K562 (cell line): ENCODE data around the gene RELL2. TPM values are rescaled to one million over a fixed set of nuclear protein-coding genes. Genes with fewer than 3 reads are reported as not detected.

ENCODE experiments used
- CCNT2 ChIP-seq: IDR thresholded peaks from 2 replicates; pipeline ENCODE4 v1.6.1; 2011; ENCODE audit warnings: borderline replicate concordance, low read depth, mild to moderate bottlenecking, moderate library complexity, mixed read lengths, low read length; ENCODE audit not compliant: insufficient read length; ENCODE audit errors: extremely low read depth
- EGR1 ChIP-seq: fragments of 450-650 bp; conservative IDR thresholded peaks from 2 replicates; pipeline ENCODE4 v1.6.1; 2017; ENCODE audit warnings: mild to moderate bottlenecking
- EP300 ChIP-seq: IDR thresholded peaks from 2 replicates; pipeline ENCODE4 v1.6.1; 2012; ENCODE audit warnings: low read length, improper control_type of control experiment
- FOXK2 ChIP-seq, 2 experiments: fragments of 450-650 bp; IDR thresholded peaks in 1 of 2; conservative IDR thresholded peaks in 1 of 2; 2 replicates each; pipeline ENCODE4 v1.6.1; 2016; ENCODE audit warnings: low read depth in 2 of 2, mild to moderate bottlenecking in 1 of 2
- KDM5B ChIP-seq: fragments of 200-600 bp; sonication (generic); IDR thresholded peaks from 2 replicates; pipeline ENCODE4 v1.6.1; 2012; ENCODE audit warnings: low read depth, mild to moderate bottlenecking, moderate library complexity, low read length, control low read depth, inconsistent platforms; ENCODE audit not compliant: insufficient replicate concordance
- MED1 ChIP-seq: sonication (generic); formaldehyde crosslinking; IDR thresholded peaks from 2 replicates; pipeline ENCODE4 v1.8.1; 2023; ENCODE audit warnings: missing genetic modification reagents, borderline replicate concordance
- MYNN ChIP-seq, 2 experiments: sonication (generic); formaldehyde crosslinking in 1 of 2; IDR thresholded peaks; 2 replicates each; pipeline versions ENCODE4 v1.5.0 to v1.6.1; 2016 to 2020; ENCODE audit warnings: antibody characterized with exemption in 1 of 2, missing genetic modification reagents in 1 of 2
- SREBF1 ChIP-seq: fragments of 150-350 bp; IDR thresholded peaks from 2 replicates; pipeline ENCODE4 v1.6.1; 2014; ENCODE audit warnings: antibody characterized with exemption, low read depth, low read length, borderline replicate concordance
- SRSF3 ChIP-seq: fragments of 200-400 bp; formaldehyde crosslinking; IDR thresholded peaks from 2 replicates; pipeline ENCODE4 v1.6.1; 2016; ENCODE audit warnings: mild to moderate bottlenecking, low read length, moderate library complexity; ENCODE audit not compliant: insufficient read depth
- ZNF140 ChIP-seq: fragments of 250-450 bp; sonication (Bioruptor Pico); IDR thresholded peaks from 2 replicates; pipeline ENCODE4 v1.8.0; 2021; ENCODE audit warnings: moderate library complexity, mild to moderate bottlenecking, inconsistent platforms
- ZNF217 ChIP-seq: sonication (generic); formaldehyde crosslinking; IDR thresholded peaks from 2 replicates; pipeline ENCODE4 v1.8.0; 2022; ENCODE audit warnings: mild to moderate bottlenecking, missing genetic modification reagents
- ZNF239 ChIP-seq: fragments of 250-450 bp; sonication (Bioruptor Pico); IDR thresholded peaks from 2 replicates; pipeline ENCODE4 v1.4.0; 2020; ENCODE audit warnings: mild to moderate bottlenecking
- ZNF274 ChIP-seq: IDR thresholded peaks from 2 replicates; pipeline ENCODE4 v1.6.1; 2011; ENCODE audit warnings: low read depth, mild to moderate bottlenecking, low read length, moderate library complexity, borderline replicate concordance
- ZNF316 ChIP-seq: fragments of 450-650 bp; IDR thresholded peaks from 2 replicates; pipeline ENCODE4 v1.6.1; 2016
- ZNF75A ChIP-seq: fragments of 450-650 bp; formaldehyde crosslinking; IDR thresholded peaks from 2 replicates; pipeline ENCODE4 v1.4.0; 2020; ENCODE audit warnings: mild to moderate bottlenecking
- ZNF76 ChIP-seq: fragments of 250-450 bp; sonication (Bioruptor Pico); IDR thresholded peaks from 2 replicates; pipeline ENCODE4 v1.4.0; 2020; ENCODE audit warnings: mild to moderate bottlenecking, moderate library complexity, borderline replicate concordance
- polyA plus RNA-seq, 8 experiments: library from polyadenylated mRNA; depleted of rRNA in 4 of 8; stranded (reverse) in 5 of 8; unstranded in 3 of 8; fragments of >200 nt; fragmentation: Nextera tagmentation in 2 of 8; fragmentation: Illumina TruSeq in 1 of 8; extraction: Ambion mirVana in 2 of 8; extraction: Trizol in 1 of 8; gene quantifications; 2 replicates each; pipeline versions ENCODE4 v1.2.1 to v1.2.3, GENCODE V29; 2011 to 2014; ENCODE audit warnings: inconsistent platforms in 1 of 8, missing spikeins in 1 of 8
- total RNA-seq, 7 experiments: library from RNA; depleted of rRNA in 6 of 7; stranded (reverse); fragments of >200 nt in 6 of 7; fragmentation: Illumina TruSeq in 2 of 7; extraction: Trizol in 2 of 7; gene quantifications; 2 replicates each; pipeline versions ENCODE4 v1.2.1 to v1.2.3, GENCODE V29; 2011 to 2021; ENCODE audit warnings: low replicate concordance in 1 of 7
- TF ChIP-seq, protein P1 (sequence below): sonication (generic); formaldehyde crosslinking; IDR thresholded peaks from 2 replicates; pipeline ENCODE4 v1.8.0; 2022; ENCODE audit warnings: missing genetic modification reagents, mild to moderate bottlenecking, borderline replicate concordance
- TF ChIP-seq, protein P2 (sequence below): fragments of 450-650 bp; IDR thresholded peaks from 2 replicates; pipeline ENCODE4 v1.6.1; 2016; ENCODE audit warnings: antibody characterized with exemption
- TF ChIP-seq, protein P3 (sequence below): fragments of 450-650 bp; conservative IDR thresholded peaks from 2 replicates; pipeline ENCODE4 v1.6.1; 2016; ENCODE audit warnings: missing genetic modification characterization, low read depth, mild to moderate bottlenecking, control low read depth, missing compliant biosample characterization
- TF ChIP-seq, protein P4 (sequence below): fragments of 250-450 bp; sonication (Bioruptor Pico); IDR thresholded peaks from 2 replicates; pipeline ENCODE4 v1.4.0; 2020; ENCODE audit warnings: mild to moderate bottlenecking

RELL2 gene
- total and polyA plus RNA-seq, 9 of the 15 experiments (the other 6 are each of a cell fraction or from before 2014, with no cell fraction given): 0.06 to 36.0 (median 14.3) TPM

DNA sequence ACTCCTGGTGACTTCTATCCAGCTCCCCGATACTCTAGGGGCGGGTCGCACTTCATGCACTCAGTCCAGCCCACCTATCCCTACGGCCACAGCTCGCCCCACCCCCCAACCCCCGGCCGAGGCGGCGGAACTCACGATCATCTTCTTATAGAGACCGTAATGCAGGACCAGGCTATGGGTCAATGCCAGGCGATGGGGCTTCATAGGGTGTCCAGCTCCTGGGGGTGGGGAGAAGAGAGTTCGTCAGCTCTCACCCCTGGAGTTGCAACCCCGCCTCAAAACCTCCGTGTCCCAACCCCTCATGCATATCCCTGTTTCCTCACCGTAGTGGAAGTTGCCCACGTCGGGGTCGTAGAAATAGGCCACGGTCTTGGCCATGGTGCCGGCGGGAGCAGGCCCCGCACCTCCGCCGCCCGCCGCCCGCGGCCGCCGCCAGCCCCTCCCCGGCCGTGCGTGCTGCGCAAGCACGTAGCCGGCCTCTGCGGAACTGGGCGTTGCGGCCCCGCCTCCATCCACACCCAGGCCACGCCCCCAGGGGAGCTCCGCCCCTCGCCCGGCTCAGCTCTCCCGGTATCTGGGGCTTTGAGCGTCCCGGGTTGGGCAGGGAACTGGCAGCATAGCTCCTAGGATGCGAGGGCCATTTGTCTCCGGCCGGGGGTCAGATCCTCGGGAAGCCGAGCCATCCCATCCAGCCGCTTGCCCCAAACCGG is at the start of gene RELL2, which contains the start of gene HDAC3 (continued):
- no peak for TF ChIP-seq ZNF76 (CRISPR knock-in tag)
- TF ChIP-seq, protein P1, sequence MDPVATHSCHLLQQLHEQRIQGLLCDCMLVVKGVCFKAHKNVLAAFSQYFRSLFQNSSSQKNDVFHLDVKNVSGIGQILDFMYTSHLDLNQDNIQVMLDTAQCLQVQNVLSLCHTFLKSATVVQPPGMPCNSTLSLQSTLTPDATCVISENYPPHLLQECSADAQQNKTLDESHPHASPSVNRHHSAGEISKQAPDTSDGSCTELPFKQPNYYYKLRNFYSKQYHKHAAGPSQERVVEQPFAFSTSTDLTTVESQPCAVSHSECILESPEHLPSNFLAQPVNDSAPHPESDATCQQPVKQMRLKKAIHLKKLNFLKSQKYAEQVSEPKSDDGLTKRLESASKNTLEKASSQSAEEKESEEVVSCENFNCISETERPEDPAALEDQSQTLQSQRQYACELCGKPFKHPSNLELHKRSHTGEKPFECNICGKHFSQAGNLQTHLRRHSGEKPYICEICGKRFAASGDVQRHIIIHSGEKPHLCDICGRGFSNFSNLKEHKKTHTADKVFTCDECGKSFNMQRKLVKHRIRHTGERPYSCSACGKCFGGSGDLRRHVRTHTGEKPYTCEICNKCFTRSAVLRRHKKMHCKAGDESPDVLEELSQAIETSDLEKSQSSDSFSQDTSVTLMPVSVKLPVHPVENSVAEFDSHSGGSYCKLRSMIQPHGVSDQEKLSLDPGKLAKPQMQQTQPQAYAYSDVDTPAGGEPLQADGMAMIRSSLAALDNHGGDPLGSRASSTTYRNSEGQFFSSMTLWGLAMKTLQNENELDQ: no peak
- TF ChIP-seq ZNF316: no peak
- TF ChIP-seq, protein P2, sequence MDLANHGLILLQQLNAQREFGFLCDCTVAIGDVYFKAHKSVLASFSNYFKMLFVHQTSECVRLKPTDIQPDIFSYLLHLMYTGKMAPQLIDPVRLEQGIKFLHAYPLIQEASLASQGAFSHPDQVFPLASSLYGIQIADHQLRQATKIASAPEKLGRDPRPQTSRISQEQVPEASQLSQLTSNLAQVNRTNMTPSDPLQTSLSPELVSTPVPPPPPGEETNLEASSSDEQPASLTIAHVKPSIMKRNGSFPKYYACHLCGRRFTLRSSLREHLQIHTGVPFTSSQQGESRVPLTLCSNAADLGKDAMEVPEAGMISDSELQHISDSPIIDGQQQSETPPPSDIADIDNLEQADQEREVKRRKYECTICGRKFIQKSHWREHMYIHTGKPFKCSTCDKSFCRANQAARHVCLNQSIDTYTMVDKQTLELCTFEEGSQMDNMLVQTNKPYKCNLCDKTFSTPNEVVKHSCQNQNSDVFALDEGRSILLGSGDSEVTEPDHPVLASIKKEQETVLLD: no peak
- TF ChIP-seq CCNT2: peak; percentile 66
- TF ChIP-seq, protein P3, sequence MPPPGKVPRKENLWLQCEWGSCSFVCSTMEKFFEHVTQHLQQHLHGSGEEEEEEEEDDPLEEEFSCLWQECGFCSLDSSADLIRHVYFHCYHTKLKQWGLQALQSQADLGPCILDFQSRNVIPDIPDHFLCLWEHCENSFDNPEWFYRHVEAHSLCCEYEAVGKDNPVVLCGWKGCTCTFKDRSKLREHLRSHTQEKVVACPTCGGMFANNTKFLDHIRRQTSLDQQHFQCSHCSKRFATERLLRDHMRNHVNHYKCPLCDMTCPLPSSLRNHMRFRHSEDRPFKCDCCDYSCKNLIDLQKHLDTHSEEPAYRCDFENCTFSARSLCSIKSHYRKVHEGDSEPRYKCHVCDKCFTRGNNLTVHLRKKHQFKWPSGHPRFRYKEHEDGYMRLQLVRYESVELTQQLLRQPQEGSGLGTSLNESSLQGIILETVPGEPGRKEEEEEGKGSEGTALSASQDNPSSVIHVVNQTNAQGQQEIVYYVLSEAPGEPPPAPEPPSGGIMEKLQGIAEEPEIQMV (tag): no peak
- TF ChIP-seq ZNF140 (CRISPR knock-in tag): no peak
- TF ChIP-seq ZNF75A: no peak
- TF ChIP-seq KDM5B: peak; percentile 84
- no peak for TF ChIP-seq ZNF239 (CRISPR knock-in tag)
- no peak for TF ChIP-seq MYNN (IDR thresholded peaks at IDR 0.05)
- TF ChIP-seq MYNN (CRISPR knock-in tag; IDR thresholded peaks at IDR 0.05): no peak
- TF ChIP-seq, protein P4, sequence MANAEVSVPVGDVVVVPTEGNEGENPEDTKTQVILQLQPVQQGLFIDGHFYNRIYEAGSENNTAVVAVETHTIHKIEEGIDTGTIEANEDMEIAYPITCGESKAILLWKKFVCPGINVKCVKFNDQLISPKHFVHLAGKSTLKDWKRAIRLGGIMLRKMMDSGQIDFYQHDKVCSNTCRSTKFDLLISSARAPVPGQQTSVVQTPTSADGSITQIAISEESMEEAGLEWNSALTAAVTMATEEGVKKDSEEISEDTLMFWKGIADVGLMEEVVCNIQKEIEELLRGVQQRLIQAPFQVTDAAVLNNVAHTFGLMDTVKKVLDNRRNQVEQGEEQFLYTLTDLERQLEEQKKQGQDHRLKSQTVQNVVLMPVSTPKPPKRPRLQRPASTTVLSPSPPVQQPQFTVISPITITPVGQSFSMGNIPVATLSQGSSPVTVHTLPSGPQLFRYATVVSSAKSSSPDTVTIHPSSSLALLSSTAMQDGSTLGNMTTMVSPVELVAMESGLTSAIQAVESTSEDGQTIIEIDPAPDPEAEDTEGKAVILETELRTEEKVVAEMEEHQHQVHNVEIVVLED (CRISPR knock-in tag): peak; percentile 97
- no peak for TF ChIP-seq MED1 (CRISPR knock-in tag)
- TF ChIP-seq ZNF274: no peak
- no peak for TF ChIP-seq EGR1
- TF ChIP-seq SRSF3: no peak
- TF ChIP-seq SREBF1: no peak
- no peak for TF ChIP-seq FOXK2 (conservative IDR thresholded peaks at IDR 0.05 in 1 of 2, IDR thresholded peaks at IDR 0.05 in 1 of 2; ENCODE audit: low read depth in 2 of 2)
- TF ChIP-seq EP300: no peak
- no peak for TF ChIP-seq ZNF217
